ENCODE measurements around the gene SAMD8.

- TF ChIP-seq, protein P1, sequence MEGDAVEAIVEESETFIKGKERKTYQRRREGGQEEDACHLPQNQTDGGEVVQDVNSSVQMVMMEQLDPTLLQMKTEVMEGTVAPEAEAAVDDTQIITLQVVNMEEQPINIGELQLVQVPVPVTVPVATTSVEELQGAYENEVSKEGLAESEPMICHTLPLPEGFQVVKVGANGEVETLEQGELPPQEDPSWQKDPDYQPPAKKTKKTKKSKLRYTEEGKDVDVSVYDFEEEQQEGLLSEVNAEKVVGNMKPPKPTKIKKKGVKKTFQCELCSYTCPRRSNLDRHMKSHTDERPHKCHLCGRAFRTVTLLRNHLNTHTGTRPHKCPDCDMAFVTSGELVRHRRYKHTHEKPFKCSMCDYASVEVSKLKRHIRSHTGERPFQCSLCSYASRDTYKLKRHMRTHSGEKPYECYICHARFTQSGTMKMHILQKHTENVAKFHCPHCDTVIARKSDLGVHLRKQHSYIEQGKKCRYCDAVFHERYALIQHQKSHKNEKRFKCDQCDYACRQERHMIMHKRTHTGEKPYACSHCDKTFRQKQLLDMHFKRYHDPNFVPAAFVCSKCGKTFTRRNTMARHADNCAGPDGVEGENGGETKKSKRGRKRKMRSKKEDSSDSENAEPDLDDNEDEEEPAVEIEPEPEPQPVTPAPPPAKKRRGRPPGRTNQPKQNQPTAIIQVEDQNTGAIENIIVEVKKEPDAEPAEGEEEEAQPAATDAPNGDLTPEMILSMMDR (IDR thresholded peaks at IDR 0.05): no peak
- no peak for TF ChIP-seq POLR2AphosphoS5 (IDR thresholded peaks at IDR 0.05; ENCODE audit: insufficient read depth in 1 of 2, low read depth in 1 of 2)
These were observed 38.7 kb upstream of the SAMD8 start for GRCh38 chr10:75072727-75073126.

Measured in vagina (tissue), 2 donors.